ENCODE data around the gene TMEM106C. TPM values are rescaled to one million over a fixed set of nuclear protein-coding genes. Genes with fewer than 3 reads are reported as not detected.

Gene TMEM106C
- total and polyA plus RNA-seq, 2 of the 4 experiments (the other 2 are of a cell fraction), result 72.1 to 74.6 TPM

Other genes starting within 250 kb of the TMEM106C start
- gene ENDOU, start 238.1 kb upstream of the TMEM106C start, total RNA-seq (2012; rRNA removed), result under 0.01 TPM in 2 replicates
- 0.07 and 0.09 TPM in 2 replicates for gene ENDOU, start 238.1 kb upstream of the TMEM106C start, polyA plus RNA-seq (2012; rRNA removed)
- gene RAPGEF3, start 204.7 kb upstream of the TMEM106C start, total RNA-seq (2012; rRNA removed), result 0.83 and 1.3 TPM in 2 replicates
- 2.0 and 2.9 TPM in 2 replicates for gene RAPGEF3, start 204.7 kb upstream of the TMEM106C start, polyA plus RNA-seq (2012; rRNA removed)
- gene SLC48A1, start 190.4 kb upstream of the TMEM106C start, total RNA-seq (2012; rRNA removed), result 4.4 and 4.8 TPM in 2 replicates
- 5.9 and 6.0 TPM in 2 replicates for gene SLC48A1, start 190.4 kb upstream of the TMEM106C start, polyA plus RNA-seq (2012; rRNA removed)
- 10.4 and 10.6 TPM in 2 replicates for gene HDAC7, start 143.7 kb upstream of the TMEM106C start, total RNA-seq (2012; rRNA removed)
- 64.7 and 65.1 TPM in 2 replicates for gene HDAC7, start 143.7 kb upstream of the TMEM106C start, polyA plus RNA-seq (2012; rRNA removed)
- gene VDR, start 58.6 kb upstream of the TMEM106C start, total RNA-seq (2012; rRNA removed), result 3.9 and 5.4 TPM in 2 replicates
- 8.5 and 10.8 TPM in 2 replicates for gene VDR, start 58.6 kb upstream of the TMEM106C start, polyA plus RNA-seq (2012; rRNA removed)
- gene COL2A1, start 40.9 kb downstream of the TMEM106C start, total RNA-seq (2012; rRNA removed), result not detected in 2 replicates
- gene COL2A1, start 40.9 kb downstream of the TMEM106C start, polyA plus RNA-seq (2012; rRNA removed), result 0.05 TPM in 1 of 2 replicates, not detected in the other
- 22.5 and 25.3 TPM in 2 replicates for gene SENP1, start 142.5 kb downstream of the TMEM106C start, total RNA-seq (2012; rRNA removed)
- gene SENP1, start 142.5 kb downstream of the TMEM106C start, polyA plus RNA-seq (2012; rRNA removed), result 6.9 and 7.2 TPM in 2 replicates
- gene PFKM, start 155.8 kb downstream of the TMEM106C start, total RNA-seq (2012; rRNA removed), result 77.5 and 82.6 TPM in 2 replicates
- gene PFKM, start 155.8 kb downstream of the TMEM106C start, polyA plus RNA-seq (2012; rRNA removed), result 49.4 and 56.7 TPM in 2 replicates
- 20.8 and 26.7 TPM in 2 replicates for gene ASB8, start 193.9 kb downstream of the TMEM106C start, total RNA-seq (2012; rRNA removed)
- 19.3 and 22.9 TPM in 2 replicates for gene ASB8, start 193.9 kb downstream of the TMEM106C start, polyA plus RNA-seq (2012; rRNA removed)
- under 0.01 and 0.18 TPM in 2 replicates for gene CCDC184, start 220.0 kb downstream of the TMEM106C start, total RNA-seq (2012; rRNA removed)
- gene CCDC184, start 220.0 kb downstream of the TMEM106C start, polyA plus RNA-seq (2012; rRNA removed), result 0.22 TPM in 2 replicates
- not detected in 2 replicates for gene OR10AD1, start 239.7 kb downstream of the TMEM106C start, total RNA-seq (2012; rRNA removed)
- gene OR10AD1, start 239.7 kb downstream of the TMEM106C start, polyA plus RNA-seq (2012; rRNA removed), result not detected in 2 replicates

Measured in IMR-90 (cell line).